H7 (cell line): ENCODE data around the gene MGLL. TPM values are rescaled to one million over a fixed set of nuclear protein-coding genes. Genes with fewer than 3 reads are reported as not detected.
"Not testable (repeated sequence)": the region's sequence is repeated elsewhere in the genome, so short reads cannot be mapped to it uniquely, and the experiment has no call there.

ENCODE experiments used
- DNase-seq: peaks from one replicate; pipeline ENCODE4 v3.0.0; 2012
- H3K27me3 ChIP-seq: 2 replicates; pipeline ENCODE4 v1.6.0; 2011; ENCODE audit warnings: mild to moderate bottlenecking, low read length; ENCODE audit not compliant: control insufficient read depth, insufficient read depth
- H3K36me3 ChIP-seq: replicated peaks from 2 replicates; pipeline ENCODE4 v1.5.1; 2011; ENCODE audit warnings: low read length; ENCODE audit not compliant: control insufficient read depth, insufficient read depth
- H3K4me3 ChIP-seq: 2 replicates; pipeline ENCODE4 v1.5.1; 2011; ENCODE audit warnings: low read depth, mild to moderate bottlenecking, control low read depth, low read length, moderate library complexity; ENCODE audit not compliant: insufficient read depth
- total RNA-seq: library from RNA; depleted of rRNA; stranded (reverse); fragments of >200 nt; shearing (Covaris generic); gene quantifications from 2 replicates; pipeline ENCODE4 v1.2.3, GENCODE V29; 2014

The MGLL gene
- total RNA-seq, 1 experiment from 2014 or later = 0.31 TPM

GRCh38 chr3:127714125-127714571 lies 108.2 kb downstream of the MGLL start:
- no peaks in the 10 kb centered on the region for H3K27me3 ChIP-seq

DNA sequence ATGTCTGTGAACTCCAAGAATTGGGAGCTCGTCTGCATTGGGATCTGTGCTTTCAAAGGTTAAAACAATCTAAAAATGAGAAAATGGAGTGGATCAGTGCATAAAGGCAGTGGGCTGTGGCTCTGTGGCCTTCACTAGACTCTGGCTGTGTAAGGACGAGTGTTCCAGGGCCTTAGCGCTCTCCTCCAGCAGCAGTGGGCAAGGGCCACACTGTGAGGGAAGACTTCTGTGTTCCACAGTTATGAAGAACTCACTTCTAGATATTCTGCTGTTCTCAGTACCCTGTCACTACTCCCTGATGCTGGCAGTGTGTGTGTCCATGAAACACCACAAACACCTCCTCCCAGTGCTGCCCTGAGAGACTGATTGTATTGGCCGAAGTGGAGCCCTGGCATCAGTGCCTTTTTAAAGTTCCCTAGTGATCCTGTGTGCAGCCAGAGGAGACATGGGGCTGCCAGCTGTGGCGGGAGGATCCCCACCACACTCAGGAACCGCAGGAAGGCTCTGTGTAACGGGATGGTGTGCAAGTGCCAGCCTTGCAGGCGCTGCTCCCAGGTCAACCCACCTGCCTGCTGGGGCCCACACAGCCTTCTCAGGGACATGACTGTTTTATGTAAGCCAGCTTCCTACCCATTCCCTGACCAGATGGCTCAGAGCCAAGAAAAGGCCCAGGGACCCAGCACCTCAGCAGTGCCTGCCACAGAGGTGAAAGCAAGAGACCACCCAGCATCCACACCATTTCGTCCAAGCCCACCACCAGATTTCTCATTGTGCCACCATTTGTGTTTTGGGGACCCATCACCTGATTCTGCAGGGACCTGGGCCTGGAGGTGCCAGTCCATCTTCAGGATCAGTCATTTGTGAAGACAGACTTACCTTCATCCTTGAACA lies 109.2 kb downstream of the MGLL start:
- Histone ChIP-seq H3K4me3 (no peak overlapping the region), H3K27me3 (no peaks in the 10 kb centered on the region), H3K36me3 (no peaks in the 10 kb centered on the region)
- DNase-seq = no peak

More at GRCh38 chr3:127714125-127714571, 108.2 kb downstream of the MGLL start:
- no peaks in the 10 kb centered on the region for H3K36me3 ChIP-seq
- DNase-seq = no peak
- H3K4me3 ChIP-seq = no peak overlapping the region

DNA sequence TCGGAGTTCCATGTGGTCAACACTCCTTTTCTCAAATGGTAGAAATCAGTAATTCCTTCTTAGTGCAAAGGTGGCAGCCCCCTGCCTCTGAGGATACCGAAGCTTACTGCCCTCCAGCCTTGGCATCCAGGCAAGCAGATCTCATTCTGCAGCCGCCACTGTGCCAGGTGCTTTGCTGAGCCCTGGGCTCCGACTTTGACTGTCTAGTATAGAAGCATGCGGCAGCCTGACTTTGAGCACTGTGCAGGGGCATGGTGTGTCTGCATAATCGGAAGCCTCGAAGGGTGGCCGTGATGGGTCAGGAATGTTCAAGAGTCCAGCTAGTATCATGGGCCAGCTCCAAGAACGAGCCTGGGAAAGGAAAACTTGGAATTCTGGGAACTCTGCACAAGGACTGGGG lies 109.9 kb downstream of the MGLL start:
- DNase-seq = no peak
- no peaks in the 10 kb centered on the region for H3K36me3 ChIP-seq

GRCh38 chr3:127711896-127712295 lies 110.4 kb downstream of the MGLL start:
- H3K27me3 ChIP-seq = no peaks in the 10 kb centered on the region
- no peak overlapping the region for H3K4me3 ChIP-seq
- no peaks in the 10 kb centered on the region for H3K36me3 ChIP-seq
- no peak for DNase-seq

More for the DNA sequence above, 109.9 kb downstream of the MGLL start:
- no peaks in the 10 kb centered on the region for H3K27me3 ChIP-seq
- H3K4me3 ChIP-seq = no peak overlapping the region

DNA sequence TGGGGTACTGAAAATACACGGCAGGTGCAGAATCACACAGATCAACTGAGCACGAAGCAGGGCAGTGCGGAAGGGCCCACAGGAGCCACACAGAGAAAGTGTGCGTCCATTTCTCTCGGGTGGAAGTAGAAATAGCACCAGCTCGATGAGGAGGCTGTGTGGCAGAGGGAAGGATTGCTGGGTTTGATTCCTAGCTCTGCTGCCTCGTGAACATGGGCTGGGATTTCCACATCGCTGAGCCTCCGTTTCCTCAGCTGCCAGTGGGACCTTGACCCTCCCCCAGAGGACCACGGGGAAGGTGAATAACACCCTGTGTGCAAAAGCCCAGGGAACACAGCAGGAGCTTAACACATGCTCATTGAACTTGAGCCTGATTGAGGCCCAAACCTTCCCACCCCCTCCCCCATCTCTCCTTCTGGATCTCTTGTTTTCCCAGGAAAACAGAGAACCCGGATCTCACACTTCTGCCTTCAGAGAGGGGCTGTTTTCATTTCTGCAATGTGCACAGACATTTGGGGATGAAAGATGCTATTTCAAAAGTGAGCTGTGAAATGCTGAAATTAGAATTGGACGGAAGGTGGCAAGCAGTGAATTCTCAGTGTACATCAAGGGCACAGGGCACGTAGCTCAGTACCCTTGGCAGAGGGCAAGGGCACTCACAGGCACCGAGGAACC lies 111.2 kb downstream of the MGLL start:
- Histone ChIP-seq H3K27me3 (no peaks in the 10 kb centered on the region), H3K36me3 (no peaks in the 10 kb centered on the region), H3K4me3 (no peak overlapping the region)
- no peak for DNase-seq

DNA sequence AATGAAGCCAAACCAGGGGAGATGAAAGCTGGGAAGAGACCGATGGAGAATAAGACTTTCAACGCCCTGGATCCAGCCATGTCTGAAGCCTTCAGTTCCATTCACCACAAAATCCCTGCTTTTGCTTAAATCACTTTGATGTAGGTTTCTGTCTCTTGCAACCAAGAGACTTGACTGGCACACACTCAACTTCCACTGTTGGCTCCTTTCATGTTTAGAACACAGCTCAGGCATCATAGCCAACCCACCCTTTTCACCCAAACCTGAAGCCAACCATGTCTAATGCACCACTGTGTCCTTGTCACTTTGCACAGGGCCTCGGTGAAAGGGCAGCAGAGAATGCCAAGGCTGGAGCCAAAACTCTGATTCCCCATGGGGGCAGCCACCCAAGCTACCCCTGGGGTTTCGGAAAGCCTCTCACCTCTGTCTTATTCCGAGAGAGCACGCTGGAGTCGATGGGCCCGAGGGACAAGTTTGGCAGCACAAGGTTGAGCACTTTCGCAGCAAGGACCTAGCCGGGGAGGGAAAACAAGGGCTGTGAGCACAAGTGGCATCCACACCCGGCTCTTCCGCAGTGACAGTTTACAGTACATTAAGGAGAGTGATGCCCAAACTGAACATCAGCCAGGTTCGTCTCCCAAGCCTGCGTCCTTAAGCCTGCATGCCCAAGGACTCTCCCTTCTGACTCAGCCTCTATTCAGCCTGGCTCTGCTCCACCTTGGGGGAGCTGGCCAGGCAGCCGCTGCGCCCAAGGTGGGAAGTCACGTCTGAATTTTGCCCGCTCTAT lies 112.0 kb downstream of the MGLL start:
- DNase-seq = no peak

DNA sequence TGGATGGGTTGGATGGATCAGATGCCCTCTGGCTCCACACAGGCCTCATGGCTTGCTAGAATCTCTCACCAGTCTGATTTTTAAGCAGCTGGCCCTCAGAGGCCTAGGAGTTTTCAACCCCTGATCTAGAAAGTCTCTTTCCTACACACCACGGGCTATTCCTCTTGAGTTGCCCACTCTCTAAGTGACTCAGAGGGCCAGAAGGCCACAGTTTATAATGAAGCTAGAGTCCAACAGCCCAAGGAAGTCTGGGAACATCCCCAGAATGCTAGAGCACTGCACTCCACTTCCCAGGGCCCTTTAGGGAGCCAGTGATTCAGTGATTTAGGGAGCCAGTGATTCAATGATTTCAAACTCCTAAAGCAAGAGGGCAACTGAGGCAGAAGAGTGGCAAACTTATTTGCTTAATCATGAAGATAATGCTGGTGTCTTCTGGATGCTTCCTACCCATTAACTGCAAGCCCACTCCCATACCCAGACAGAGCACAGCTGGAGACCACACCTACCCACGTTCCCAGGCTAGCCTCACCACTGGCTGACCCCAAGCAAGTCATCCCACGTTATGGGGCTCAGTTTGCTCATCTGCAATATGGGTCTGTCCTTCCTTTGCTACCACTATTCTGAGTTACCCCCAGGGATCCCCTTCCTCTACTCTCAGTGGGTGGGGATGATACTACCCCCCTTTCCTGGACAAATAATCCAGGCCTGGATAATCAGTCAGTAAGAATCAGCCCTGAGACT lies 112.8 kb downstream of the MGLL start:
- no peak overlapping the region for H3K4me3 ChIP-seq
- DNase-seq = no peak
- H3K36me3 ChIP-seq = no peaks in the 10 kb centered on the region
- no peaks in the 10 kb centered on the region for H3K27me3 ChIP-seq

More for the DNA sequence above, 112.0 kb downstream of the MGLL start:
- no peak overlapping the region for H3K4me3 ChIP-seq
- no peaks in the 10 kb centered on the region for H3K36me3 ChIP-seq
- no peaks in the 10 kb centered on the region for H3K27me3 ChIP-seq

- H3K36me3 ChIP-seq = no peaks in the 10 kb centered on the region
- no peak for DNase-seq
- no peak overlapping the region for H3K4me3 ChIP-seq
- H3K27me3 ChIP-seq = no peaks in the 10 kb centered on the region
Observed at GRCh38 chr3:127708837-127709236, 113.5 kb downstream of the MGLL start.

DNA sequence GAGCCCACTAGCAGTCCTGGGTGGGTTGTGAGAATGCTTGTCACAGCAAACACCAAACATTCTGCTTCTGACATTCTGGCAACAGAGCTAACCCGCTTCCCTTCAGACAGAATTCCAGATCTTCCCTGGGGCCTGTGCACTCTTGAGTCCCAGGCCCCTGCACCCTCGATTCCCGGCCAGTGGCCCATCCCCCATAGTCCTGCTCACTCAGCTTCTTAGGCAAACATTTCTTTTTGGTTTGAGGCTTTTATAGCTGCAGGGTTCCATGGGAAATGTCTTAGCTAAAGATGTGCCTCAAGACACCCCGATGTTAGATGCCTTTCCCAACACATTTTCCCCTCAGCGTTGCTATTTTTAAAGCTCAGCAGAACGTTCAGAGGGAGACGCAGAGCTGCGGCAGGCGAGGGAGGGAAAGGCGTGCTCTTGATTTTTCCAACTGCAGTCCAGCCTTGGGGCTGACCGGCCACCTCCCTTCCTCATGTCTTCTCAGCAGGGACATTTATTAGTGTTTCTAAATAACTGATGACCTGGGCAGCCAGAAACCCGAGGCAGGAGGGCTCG lies 114.4 kb downstream of the MGLL start:
- H3K27me3 ChIP-seq = no peaks in the 10 kb centered on the region
- no peaks in the 10 kb centered on the region for H3K36me3 ChIP-seq
- DNase-seq = no peak
- H3K4me3 ChIP-seq = no peak overlapping the region

DNA sequence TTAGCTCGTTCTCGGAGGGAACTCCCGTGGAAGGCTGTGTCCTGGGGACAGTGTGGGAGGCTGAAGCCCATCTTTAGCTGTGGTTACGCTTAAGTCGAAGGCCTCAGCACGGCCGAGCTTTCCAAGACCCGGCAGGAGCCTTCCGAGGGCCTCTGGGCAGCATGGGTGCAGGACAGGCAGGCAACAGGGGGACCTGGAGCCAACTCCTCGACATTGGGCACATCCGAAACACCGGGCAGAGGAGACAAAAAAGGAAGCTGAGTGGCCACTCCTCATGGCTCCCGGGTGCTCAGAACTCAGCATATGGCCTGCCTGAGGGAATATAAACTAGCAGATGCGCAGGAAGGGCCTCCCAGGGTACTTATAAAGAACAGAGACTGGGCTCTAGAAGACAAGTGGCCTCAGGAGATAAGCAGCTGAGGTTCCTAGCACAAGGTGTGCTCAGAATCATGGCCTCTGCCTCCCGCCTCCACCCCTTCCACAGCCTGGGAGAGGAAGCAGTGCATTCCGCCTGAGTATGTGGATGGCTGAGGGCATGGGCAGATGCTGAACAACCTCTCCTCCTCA lies 115.4 kb downstream of the MGLL start:
- DNase-seq = no peak
- Histone ChIP-seq H3K27me3 (no peaks in the 10 kb centered on the region), H3K36me3 (no peaks in the 10 kb centered on the region), H3K4me3 (no peak overlapping the region)

DNA sequence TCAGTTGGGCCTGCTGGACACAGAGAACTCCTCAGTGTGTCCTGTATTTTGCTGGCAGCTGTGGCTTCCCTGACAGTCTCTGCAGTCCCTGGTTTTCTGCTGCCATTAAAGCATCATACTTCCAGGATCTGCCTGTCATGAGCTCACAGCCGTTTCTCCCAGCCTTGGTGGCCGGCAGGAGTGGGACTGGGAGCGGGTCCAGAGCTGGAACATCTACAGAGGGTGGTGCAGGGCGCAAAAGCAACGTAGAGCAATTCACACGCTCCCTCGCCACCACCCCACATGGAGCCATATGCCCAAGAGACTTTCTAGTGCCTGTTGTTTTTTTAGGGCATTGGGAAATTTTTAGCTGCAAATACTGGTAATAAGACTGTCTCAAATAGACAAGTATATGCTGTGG lies 116.0 kb downstream of the MGLL start:
- H3K27me3 ChIP-seq = no peaks in the 10 kb centered on the region
- no peak for DNase-seq

GRCh38 chr3:127704840-127705239 lies 117.5 kb downstream of the MGLL start:
- not testable (repeated sequence) for H3K4me3 ChIP-seq

More for the DNA sequence above, 116.0 kb downstream of the MGLL start:
- H3K36me3 ChIP-seq = no peaks in the 10 kb centered on the region
- H3K4me3 ChIP-seq = no peak overlapping the region

DNA sequence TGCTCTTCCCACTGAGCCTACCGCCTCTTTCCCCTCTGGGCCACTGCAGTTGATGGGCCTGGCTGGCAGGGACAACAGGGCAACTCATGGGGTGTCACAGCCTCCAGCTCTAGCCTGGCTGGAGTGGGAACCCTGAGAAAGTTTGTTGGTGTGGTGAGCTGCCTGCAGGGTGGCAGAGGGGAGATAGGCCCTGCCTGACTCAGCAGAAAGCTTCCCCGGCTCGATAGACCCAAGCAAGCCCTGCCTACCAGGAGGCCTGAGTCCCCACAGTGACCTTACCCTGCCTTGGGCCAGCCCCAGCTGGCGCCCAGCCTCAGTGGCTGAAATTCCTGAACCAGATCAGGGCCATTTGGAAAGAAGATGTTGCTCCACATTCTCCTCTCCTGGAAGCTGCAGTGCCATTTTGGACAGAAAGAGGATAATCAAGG lies 120.2 kb downstream of the MGLL start:
- Histone ChIP-seq H3K27me3 (no peaks in the 10 kb centered on the region), H3K4me3 (no peak overlapping the region), H3K36me3 (no peaks in the 10 kb centered on the region)
- DNase-seq = no peak

More at GRCh38 chr3:127704840-127705239, 117.5 kb downstream of the MGLL start:
- not testable (repeated sequence) for DNase-seq, H3K36me3 ChIP-seq, H3K27me3 ChIP-seq
